LNCaP clone FGC (cell line): ENCODE results near the gene BNIP3.

ENCODE experiments used
- DNase-seq: peaks from one replicate; pipeline ENCODE4 v3.0.0-alpha.2; 2011; ENCODE audit warnings: low read depth
- H3K4me3 ChIP-seq: 2 replicates; pipeline ENCODE4 v1.5.1; 2011; ENCODE audit warnings: mild to moderate bottlenecking, low read depth, low read length, control low read depth
- CTCF ChIP-seq: IDR thresholded peaks from 2 replicates; pipeline ENCODE4 v1.5.1; 2012; ENCODE audit warnings: mild to moderate bottlenecking; ENCODE audit not compliant: control insufficient read depth, insufficient read depth; ENCODE audit errors: extremely low read depth

BNIP3 gene

GRCh38 chr10:131973160-131973951 is 8.4 kb downstream of the BNIP3 start:
- no peak overlapping the region for H3K4me3 ChIP-seq
- no peak for DNase-seq
- TF ChIP-seq CTCF = no peak

GRCh38 chr10:131972474-131973071 is 9.2 kb downstream of the BNIP3 start:
- no peak for TF ChIP-seq CTCF
- no peak for DNase-seq
- no peak overlapping the region for H3K4me3 ChIP-seq

GRCh38 chr10:131971591-131971990 is 10.1 kb downstream of the BNIP3 start:
- no peak overlapping the region for H3K4me3 ChIP-seq
- no peak for DNase-seq
- no peak for TF ChIP-seq CTCF

- TF ChIP-seq CTCF = no peak
- no peak for DNase-seq
- H3K4me3 ChIP-seq = no peak overlapping the region
Observed at GRCh38 chr10:131970946-131971345, 10.8 kb downstream of the BNIP3 start.

GRCh38 chr10:131968949-131969348 is 12.8 kb downstream of the BNIP3 start:
- no peak for DNase-seq
- TF ChIP-seq CTCF = no peak

GRCh38 chr10:131964298-131964697 is 17.4 kb downstream of the BNIP3 start:
- no peak for DNase-seq
- TF ChIP-seq CTCF = no peak
- no peak overlapping the region for H3K4me3 ChIP-seq

More at GRCh38 chr10:131968949-131969348, 12.8 kb downstream of the BNIP3 start:
- no peak overlapping the region for H3K4me3 ChIP-seq
